ENCODE data around the gene MRPL37.
"Not testable (repeated sequence)": the region's sequence is repeated elsewhere in the genome, so short reads cannot be mapped to it uniquely, and the experiment has no call there.

The MRPL37 gene

DNA sequence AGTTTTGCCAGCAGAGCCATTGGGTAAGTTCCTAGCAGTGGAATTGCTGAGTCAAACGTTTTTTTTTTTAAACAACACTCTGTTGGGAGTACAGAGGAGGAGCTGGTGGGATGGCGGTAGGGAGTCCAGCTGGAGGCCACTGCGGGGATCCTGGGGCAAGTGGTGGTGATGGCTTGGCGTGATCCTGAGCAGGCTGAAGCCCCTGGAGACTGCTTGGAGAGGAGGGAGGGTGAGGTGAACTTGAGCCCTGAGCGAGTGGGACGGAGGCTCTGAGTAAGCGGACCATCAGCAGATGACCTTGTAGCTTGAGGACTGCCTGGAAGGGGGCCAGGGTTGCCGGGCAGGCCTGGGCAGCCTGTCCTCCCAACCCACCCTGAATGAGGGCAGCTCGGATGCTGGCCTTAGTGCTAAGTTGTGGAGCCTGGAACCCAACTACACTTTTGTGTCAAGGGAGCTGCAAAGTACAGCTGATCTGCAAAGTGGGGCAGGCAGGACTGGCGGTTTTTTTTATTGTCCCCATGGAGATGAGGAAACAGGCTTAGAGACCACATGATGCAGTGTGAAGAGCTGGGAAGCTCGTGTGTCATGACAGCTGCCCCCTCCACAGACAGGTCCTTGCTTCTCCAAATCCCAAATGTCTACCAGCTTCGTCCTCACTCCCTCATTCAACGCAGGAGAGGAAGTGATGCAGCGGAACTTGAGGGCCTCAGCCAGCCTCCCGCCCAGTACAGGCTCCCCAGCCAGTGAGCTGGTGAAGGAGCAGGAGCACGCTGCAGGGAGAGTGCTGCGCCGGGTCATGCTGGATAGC, 20.2 kb downstream of the MRPL37 start:
- no peak for DNase-seq (ENCODE audit: low read depth)

DNA sequence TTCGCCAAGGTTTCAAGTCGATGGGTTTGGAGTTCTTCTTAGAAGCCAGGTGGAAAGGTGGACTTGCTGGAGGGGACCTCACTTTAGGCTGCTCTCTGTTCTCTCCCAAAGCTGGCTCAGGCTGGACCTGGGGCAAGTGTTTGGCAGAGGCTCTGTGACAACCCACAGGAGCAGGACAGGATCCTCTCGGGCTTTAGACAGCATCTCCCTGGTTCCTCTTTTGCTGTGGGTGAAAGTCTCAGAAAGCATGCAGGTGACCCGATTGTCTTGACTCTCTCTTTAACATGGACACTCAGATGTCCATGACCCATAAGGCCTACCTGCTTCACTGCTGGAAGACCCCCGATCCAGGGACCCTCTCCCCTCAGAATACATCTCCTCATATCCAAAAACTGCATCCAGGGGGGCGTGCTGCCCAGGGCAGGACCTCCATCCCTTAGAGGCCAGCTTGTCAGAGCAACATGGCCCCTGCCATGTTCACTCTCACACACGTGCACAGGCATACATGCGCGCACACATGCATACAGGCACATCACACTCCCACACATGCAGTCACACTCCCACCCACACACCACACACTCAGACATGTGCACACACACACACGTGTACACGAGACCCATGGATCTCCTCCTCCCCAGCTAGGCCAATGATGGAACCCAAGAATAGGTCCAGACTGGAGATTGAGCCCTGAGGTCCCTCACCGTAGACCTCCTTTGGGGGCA, 21.3 kb downstream of the MRPL37 start:
- DNase-seq (ENCODE audit: low read depth), result no peak

DNA sequence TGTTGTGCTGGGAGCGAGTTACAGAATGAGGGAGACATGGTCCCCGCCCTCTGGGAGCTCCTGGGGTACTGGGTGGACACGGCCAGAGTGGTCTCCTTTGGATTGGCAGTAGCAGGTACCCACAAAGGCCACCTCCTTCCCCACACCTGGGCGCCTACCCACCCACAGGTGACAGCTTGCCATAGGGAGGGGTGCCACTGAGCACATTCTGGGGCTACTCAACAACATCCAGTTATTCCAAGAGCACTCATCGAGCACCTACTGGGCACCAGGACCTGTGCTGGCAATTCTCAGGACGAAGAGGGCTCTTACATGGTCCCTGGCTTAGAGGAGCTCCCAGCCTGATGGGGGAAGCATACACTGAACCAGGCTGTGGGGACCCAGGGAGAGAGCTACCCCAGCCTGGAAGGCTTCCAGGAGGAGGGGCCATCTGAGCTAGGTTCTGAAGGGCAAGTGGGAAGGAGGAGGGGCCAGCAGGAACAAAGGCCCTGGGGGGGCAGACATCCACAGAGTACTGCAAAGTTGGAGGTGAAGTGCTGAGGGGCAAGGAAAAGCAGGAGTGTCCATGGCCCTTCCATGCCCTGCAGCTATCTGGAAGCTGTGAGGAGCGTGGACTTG, 22.0 kb downstream of the MRPL37 start:
- no peak for DNase-seq (ENCODE audit: low read depth)

DNA sequence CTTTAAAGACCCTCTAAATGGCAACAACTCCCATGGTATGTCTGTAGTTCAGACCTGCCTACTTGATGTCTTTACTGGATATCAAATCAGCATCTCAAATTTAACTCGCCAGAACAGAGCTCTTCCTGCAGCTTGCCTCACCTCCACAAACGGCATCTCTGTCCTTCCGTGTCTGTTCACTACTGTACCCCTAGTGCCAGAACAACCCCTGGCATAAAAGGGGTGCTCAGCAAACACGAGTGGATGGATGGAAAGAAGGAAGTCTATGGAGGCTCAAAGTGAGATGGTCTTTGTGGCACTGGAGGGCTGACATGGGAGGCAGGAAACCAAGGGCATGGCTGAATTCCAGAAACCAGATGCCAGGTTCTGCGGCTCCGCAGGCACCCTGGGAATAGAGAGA, 22.7 kb downstream of the MRPL37 start:
- no peak for DNase-seq (ENCODE audit: low read depth)

DNA sequence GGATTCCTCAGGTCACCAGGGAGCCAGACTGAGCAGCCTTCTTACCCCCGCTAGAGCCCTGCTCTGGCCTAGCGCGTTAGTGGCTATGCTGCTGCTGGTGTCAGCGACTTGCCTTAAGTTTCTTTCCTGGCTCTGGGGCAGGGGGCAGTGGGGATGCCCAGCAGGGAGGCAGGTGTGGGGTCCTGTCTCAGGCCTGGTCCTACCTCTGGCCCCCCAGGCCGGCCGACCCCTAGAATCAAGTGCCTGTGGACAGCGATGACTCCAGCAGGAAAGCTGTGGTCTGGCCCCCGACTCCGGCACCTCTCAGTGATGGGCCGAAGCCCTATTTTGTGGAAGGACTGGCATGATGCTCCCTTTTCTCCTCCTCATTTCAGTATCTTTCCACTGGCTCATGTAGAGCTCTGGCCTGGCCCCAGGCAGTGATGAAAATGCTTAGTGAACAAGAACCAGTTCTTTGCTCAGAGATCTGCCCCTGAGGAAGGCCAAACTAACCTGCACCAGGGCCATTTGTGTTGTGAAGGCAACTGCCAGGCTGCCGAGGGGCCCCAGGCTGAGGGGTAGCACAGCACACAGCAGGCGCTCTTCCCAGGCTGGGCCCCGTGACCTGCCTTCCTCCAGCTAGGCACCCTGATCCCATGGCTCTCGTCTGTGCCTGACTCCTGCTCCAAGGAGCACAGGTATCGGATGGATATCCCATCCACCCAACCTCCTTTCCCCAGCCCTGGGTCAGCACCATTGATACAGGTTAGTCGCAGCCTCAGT, 23.7 kb downstream of the MRPL37 start:
- DNase-seq (ENCODE audit: low read depth), result no peak

DNA sequence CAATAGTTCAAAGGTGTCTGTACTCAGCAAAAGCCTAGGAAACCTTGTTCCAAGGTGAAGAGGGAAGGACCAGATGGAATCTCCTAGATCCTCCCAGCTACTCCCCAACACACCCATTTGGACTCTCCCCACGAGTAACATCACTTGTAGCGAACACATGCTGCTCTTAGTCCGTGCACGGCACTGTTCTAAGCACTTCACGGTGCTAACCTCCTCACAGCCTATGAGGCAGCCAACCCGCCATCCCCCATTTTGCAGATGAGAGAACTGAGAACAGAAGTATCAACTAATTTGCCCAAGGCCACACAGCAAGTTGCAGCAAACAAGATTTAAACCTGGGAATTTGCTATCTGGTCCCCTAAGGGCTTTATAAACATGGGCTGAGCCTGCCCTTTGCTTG, 24.3 kb downstream of the MRPL37 start:
- DNase-seq (ENCODE audit: low read depth), result no peak

DNA sequence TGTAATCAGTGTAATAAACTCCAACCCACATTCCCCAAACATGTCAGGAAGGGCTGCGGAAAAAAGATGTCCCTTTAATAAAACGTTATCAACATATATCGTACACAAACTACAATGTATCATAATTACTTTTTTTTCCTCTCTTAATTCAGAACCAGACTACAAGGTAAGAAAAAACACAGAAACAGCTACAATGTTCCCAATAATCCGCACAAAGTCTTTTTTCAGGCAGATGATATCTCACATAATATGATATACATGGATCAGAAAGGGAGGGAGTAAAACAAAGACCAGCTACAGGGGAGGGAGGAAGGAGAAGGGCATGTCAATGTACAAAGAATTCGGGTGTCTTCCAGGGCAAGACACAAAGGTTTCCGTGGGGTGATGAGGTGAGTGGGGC, 25.4 kb downstream of the MRPL37 start:
- no peak for DNase-seq (ENCODE audit: low read depth)

DNA sequence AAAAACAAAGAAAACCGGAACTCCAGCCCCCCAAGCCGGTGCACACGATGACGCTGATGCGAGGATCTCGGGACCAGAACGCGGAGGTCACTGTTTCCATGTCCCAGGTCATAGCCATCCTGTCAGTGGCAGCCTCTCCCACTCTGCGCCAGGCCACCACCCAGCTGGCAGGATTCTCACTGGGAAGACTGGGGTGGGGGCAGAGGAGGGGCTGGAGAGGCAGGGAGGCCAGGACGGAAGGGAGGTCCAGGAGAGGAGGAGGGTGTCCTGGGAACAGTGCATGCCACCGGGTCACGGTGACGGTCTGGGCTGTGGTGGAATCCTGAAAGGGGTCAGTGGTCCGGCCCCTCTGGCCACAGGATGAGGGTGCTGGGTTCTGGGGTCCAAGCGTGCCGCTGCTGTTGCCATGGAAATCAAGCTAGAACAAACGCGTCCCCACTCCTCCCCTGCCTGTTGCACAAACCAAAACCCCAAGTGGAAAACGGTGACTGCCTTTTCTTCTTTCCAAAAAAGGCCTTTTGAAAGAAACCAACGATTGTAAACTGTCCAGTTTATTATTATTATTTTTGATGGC, 26.1 kb downstream of the MRPL37 start:
- DNase-seq (ENCODE audit: low read depth), result no peak

DNA sequence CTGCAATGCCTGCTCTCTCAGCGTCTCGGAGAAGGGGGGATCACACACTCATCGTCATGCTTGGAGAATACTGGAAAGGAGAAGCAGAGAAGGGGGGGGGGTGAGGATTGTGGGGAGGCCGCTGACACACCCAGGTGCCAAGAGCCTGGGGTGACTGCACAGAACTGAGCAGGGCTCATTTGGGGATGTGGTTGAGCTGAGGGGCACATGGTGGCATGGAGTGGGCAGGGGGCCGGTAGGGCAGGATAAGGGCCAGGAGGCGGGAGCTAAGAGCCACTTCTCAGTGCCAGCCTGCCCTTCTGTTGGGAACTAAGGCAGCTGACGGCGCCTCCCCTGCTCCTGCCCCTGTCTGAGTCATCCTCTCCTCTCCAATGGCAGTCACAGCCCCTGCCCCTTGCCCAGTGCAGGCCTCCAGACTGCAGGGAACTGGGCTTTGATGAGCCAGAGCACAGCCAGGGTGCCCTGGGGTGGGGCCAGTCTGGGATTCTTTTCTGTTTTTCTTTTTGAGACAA, 27.2 kb downstream of the MRPL37 start:
- no peak for DNase-seq (ENCODE audit: low read depth)

DNA sequence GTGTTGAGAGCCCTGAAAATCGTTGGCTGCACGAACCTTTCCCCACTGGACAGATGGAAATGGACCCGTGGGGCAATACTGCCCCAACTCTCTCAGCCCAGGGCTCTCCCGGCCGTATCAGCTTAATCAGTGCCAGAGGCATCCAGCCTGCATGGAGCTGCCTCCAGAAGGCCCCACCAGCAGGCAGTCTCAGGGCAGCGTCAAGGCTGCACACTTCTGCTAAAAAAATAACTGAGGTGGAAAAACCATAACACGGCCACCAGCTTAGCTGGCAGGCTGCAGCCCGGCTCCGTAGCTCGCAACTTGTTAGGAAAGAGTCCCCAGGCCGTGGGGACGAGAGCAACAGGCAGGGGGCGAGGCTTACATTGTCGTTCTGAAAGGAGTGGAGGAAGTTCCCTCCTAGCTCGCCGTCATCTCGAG, 27.9 kb downstream of the MRPL37 start:
- DNase-seq (ENCODE audit: low read depth), result no peak

DNA sequence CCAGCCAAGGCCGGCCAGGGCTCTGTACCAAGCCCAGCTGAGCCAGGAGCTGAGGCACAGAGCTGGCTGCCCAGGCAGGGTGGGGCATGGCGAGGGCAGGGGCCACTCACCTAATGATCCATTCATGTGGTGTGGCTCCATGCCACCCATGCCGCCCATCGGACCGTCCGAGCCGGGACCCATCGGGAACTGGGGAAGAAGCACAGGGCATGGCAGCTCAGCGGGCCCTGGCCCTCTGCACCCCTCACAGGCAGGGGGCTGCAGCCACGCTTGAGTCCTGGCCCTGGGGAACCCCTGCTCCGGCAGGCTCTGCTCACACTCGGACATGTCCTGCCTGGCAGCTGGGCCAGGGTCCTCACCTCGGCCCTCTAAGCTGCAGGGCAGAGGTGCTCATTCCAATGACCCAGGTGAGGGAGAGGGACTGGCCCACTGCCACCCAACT, 28.7 kb downstream of the MRPL37 start:
- no peak for DNase-seq (ENCODE audit: low read depth)

DNA sequence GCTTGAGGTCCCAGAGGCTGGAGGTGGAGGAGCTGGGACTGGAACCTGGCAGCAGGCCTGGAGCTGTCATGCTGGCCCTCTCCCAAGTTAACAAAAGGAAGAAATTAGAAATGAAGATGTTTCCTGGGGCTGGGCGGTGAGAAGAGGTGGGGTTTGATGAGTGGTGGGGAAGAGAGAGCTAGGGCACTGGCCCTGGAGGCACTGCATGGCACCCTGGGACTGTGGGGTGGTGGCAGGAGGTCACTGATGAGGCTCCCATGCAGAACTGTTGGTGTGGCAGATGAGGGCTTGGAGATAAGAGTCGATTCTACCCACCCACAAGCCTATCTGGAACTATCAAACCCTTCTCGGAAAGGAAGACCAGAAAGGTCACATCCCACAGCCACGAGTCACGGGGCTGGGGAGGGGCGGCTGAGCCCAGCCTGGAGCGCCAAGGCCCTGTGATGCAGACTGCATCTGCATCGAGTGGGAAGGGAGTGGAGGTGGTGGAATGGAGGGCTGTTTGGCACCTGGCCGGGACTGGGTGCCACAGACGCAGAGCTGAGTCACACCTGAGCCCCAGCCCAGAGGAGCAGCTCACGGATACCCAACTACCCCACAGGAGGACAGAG, 29.4 kb downstream of the MRPL37 start:
- no peak for DNase-seq (ENCODE audit: low read depth)

DNA sequence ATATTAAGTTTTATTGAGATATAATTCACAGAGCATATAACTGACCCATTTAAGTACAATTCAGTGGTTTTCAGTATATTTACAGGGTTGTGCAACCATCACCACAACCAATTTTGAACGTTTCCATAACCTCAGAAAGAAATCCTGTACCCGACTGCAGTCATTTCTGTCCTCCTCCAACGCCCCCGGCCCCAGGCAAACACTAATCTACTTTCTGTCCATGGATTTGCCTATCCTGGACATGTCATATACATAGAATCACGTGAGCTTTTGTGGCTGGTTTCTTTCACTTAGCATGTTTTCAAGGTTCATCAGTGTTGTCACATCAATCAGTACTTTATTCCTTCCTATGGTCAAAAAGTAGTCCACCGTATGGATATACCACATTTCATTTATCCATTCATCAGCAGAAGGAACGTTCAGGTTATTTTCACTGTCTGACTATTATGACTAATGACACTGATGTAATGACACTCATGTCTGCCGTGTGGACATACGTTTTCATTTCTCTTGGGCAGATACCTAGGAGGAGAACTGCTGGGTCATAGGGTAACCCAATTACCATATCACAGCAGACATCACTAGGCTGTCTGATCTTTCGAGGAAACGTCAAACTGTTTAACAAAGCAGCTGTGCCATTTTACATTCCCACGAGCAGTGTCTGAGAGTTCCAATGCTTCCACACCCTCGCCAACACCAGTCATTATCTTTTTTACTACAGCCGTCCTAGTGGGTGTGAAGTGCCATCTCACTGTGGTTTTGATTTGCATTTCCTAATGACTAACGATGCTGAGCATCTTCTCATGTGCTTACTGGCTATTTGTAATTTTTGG, 30.8 kb downstream of the MRPL37 start:
- no peak for DNase-seq (ENCODE audit: low read depth)

DNA sequence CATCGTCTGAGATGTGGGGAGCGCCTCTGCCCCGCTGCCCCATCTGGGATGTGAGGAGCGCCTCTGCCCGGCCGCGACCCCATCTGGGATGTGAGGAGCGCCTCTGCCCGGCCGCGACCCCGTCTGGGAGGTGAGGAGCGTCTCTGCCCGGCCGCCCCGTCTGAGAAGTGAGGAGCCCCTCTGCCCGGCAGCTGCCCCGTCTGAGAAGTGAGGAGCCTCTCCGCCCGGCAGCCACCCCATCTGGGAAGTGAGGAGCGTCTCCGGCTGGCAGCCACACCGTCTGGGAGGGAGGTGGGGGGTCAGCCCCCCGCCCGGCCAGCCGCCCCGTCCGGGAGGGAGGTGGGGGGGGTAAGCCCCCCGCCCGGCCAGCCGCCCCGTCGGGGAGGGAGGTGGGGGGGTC, 33.2 kb downstream of the MRPL37 start:
- not testable (repeated sequence) for DNase-seq (ENCODE audit: low read depth)

DNA sequence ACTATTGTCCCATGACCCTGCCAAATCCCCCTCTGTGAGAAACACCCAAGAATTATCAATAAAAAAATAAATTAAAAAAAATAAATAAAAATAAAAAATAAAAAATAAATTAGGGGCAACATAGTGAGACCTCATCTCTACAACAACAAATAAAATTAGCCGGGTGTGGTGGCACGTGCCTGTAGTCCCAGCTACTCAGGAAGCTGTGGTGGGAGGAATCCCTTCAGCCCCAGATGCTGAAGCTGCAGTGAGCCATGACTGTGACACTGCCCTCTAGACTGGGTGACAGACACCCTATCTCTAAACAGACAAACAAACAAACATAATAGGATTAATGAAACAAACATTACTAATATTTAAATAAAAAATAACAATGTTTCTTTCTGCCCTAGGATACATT, 34.3 kb downstream of the MRPL37 start:
- no peak for DNase-seq (ENCODE audit: low read depth)

DNA sequence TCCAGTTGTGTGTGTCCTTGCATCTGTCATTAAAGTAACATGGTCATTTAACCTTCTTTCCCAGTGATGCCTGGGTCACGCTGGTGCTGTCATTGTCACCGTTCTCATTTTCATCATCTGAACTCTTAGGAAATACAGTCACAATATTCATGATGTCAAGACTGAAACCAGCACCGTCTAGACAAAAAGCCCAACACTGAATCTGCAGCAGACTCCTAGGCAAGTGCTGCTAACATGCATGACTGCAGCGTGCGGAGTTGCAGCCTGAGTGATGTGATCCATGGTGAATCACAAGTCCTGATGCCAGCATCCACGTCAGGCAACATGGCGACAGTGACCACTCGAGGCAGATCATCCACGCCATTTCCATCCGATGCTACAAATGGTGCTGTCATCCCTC, 37.6 kb downstream of the MRPL37 start:
- DNase-seq (ENCODE audit: low read depth), result no peak

DNA sequence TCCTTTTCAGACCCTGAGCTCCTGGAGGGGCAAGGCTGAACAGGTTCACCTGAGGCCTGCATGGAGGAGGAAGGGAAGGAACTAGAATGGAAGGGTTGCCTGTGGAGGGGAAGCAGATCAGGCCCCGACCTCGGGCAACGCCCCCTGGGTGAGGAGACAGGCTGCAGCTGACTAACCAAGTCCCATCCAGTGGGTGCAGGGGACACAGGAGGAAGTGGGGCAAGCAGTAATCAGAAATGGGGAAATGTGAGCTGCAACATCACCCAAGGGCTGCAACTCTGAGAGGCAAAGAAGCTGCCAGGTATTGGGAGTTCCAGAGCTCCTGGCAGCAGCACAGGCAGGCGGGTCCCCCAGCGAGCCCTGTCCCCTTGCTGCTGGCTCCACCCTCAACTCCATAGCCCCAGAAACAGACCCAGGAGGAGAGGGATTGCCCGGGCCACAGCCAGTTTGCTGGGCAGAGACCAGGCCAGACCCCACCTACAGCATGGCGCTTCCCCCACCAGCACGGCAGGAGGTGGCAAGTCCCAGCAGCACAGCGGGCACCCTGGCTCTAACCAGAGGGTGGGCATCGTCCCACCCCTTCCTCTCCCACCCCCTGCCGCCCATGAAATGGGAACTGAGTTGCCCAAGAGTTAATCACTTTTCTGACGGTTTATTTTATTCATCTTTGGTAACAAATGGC, 38.5 kb downstream of the MRPL37 start:
- no peak for DNase-seq (ENCODE audit: low read depth)

DNA sequence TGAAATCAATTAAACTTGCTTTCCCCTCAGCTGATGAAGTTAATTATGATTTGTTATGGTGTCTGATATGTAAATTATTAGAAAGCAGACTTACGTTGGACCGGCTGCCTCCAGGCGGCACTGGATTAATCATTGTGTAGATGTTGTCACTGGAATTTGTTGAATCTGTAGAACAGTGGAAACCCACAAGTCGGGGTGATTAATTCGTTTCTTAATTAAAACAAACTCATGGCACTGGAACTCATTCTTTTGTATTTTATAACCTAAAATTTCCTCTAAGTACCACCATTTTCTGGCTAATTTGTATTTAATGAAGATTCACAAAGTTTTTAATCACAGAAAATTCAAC, 39.0 kb downstream of the MRPL37 start:
- no peak for DNase-seq (ENCODE audit: low read depth)

DNA sequence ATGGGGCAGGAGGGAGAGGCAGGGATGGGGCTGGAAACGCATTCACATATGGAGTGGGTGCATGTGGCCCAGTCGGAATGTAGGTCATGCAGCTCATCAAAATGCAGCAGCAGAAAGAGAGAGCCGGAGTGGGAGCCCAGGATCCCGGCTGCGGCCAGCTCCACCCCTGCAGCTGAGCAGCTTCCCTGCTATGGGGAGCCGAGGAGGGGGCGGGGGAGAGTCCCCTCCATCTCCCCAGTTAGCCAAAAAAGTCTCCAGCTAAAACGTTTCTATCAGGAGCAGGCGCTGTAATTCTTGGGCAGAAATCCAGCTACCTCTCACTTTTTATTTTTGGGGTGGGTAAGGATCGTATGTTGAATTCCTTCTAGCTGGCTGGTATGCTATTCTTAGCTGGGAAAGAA, 39.7 kb downstream of the MRPL37 start:
- DNase-seq (ENCODE audit: low read depth), result no peak

DNA sequence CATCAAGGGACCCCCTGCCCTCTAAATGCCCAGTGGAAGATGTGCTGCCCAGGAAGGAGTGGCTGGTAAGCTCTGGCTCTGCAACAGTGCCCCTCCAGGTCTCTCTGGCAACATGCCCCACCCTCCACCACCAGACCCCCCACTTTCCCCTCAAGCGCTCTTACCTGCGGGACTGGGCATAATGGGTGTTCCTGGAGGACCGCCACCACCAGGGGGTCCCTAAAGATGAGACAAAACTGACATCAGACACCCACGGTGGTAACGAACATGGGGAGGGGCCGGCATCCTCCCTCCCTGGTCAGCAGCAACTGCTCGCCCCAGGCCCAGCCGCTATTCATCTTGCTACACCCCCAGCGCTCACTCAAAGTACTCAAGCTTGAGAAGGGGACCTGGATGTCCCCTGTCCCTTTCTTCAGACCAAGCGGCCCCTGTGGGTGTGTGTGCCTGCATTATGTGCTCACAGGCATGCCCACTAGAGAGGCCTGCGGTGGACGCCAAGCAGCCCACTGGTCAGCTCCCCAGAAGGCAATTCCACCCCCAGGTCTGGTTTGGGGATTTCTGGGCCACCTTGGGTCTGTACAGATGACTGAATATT, 40.9 kb downstream of the MRPL37 start:
- DNase-seq (ENCODE audit: low read depth), result no peak

Measured in T-helper 22 cell (primary cell).